ENCODE data around the gene IFI44. TPM values are rescaled to one million over a fixed set of nuclear protein-coding genes. Genes with fewer than 3 reads are reported as not detected.

IFI44 gene
- total and polyA plus RNA-seq, 2 donors from 2014 or later = 21.9 to 42.3 TPM

Other genes starting within 250 kb of the IFI44 start
- gene PTGFR, start 158.9 kb upstream of the IFI44 start, total RNA-seq = 3.7 TPM
- 2.4 TPM for gene PTGFR, start 158.9 kb upstream of the IFI44 start, polyA plus RNA-seq (ENCODE audit: insufficient read depth, low read depth, low replicate concordance)
- gene IFI44L, start 29.4 kb upstream of the IFI44 start, total RNA-seq = 20.6 TPM
- gene IFI44L, start 29.4 kb upstream of the IFI44 start, polyA plus RNA-seq (ENCODE audit: insufficient read depth, low read depth, low replicate concordance) = 5.7 TPM